ES-I3 (cell line): ENCODE results near the gene IL16.
"Not testable (repeated sequence)": the region's sequence is repeated elsewhere in the genome, so short reads cannot be mapped to it uniquely, and the experiment has no call there.

Experiments used
- H3K36me3 ChIP-seq: 2 replicates; pipeline ENCODE4 v1.6.1; 2013; ENCODE audit warnings: mild to moderate bottlenecking, low read length, control low read depth, moderate library complexity; ENCODE audit not compliant: insufficient read depth
- H3K4me1 ChIP-seq: 2 replicates; pipeline ENCODE4 v1.6.1; 2013; ENCODE audit warnings: mild to moderate bottlenecking, control low read depth, low read length; ENCODE audit not compliant: insufficient read depth
- H3K9ac ChIP-seq: 2 replicates; pipeline ENCODE4 v1.6.1; 2013; ENCODE audit warnings: low read depth, mild to moderate bottlenecking, low read length, moderate library complexity
- H3K9me3 ChIP-seq: 2 replicates; pipeline ENCODE4 v1.6.1; 2013; ENCODE audit warnings: mild to moderate bottlenecking, low read length, moderate library complexity; ENCODE audit not compliant: control insufficient read depth, insufficient read depth

IL16 gene

GRCh38 chr15:81183439-81183775 lies 13.3 kb upstream of the IL16 start:
- no peaks in the 10 kb centered on the region for H3K9me3 ChIP-seq

GRCh38 chr15:81184188-81184587 lies 12.5 kb upstream of the IL16 start:
- Histone ChIP-seq H3K9ac (no peak overlapping the region), H3K9me3 (no peaks in the 10 kb centered on the region), H3K36me3 (no peaks in the 10 kb centered on the region), H3K4me1 (no peaks in the 10 kb centered on the region)

More at GRCh38 chr15:81183439-81183775, 13.3 kb upstream of the IL16 start:
- Histone ChIP-seq H3K36me3 (no peaks in the 10 kb centered on the region), H3K9ac (no peak overlapping the region), H3K4me1 (no peaks in the 10 kb centered on the region)

- H3K4me1 ChIP-seq, result no peaks in the 10 kb centered on the region
- H3K36me3 ChIP-seq, result no peaks in the 10 kb centered on the region
- H3K9ac ChIP-seq, result no peak overlapping the region
- no peaks in the 10 kb centered on the region for H3K9me3 ChIP-seq
Measured at GRCh38 chr15:81185631-81186295, 10.9 kb upstream of the IL16 start.

- Histone ChIP-seq H3K9ac (no peak overlapping the region), H3K4me1 (no peaks in the 10 kb centered on the region), H3K9me3 (no peaks in the 10 kb centered on the region), H3K36me3 (no peaks in the 10 kb centered on the region)
Measured at GRCh38 chr15:81188354-81188753, 8.3 kb upstream of the IL16 start.

- Histone ChIP-seq H3K36me3 (no peaks in the 10 kb centered on the region), H3K4me1 (no peaks in the 10 kb centered on the region), H3K9ac (no peak overlapping the region), H3K9me3 (no peaks in the 10 kb centered on the region)
Measured at GRCh38 chr15:81189583-81190283, 6.9 kb upstream of the IL16 start.

- no peaks in the 10 kb centered on the region for H3K4me1 ChIP-seq
- no peaks in the 10 kb centered on the region for H3K9me3 ChIP-seq
- H3K9ac ChIP-seq, result no peak overlapping the region
- no peaks in the 10 kb centered on the region for H3K36me3 ChIP-seq
Measured at GRCh38 chr15:81190922-81191507, 5.7 kb upstream of the IL16 start.

GRCh38 chr15:81191701-81192100 lies 5.0 kb upstream of the IL16 start:
- H3K36me3 ChIP-seq, result no peaks in the 10 kb centered on the region
- no peaks in the 10 kb centered on the region for H3K4me1 ChIP-seq
- H3K9me3 ChIP-seq, result no peaks in the 10 kb centered on the region
- no peak overlapping the region for H3K9ac ChIP-seq

GRCh38 chr15:81194723-81195122 lies 2.0 kb upstream of the IL16 start:
- Histone ChIP-seq H3K36me3 (no peaks in the 10 kb centered on the region), H3K9me3 (no peaks in the 10 kb centered on the region), H3K4me1 (no peaks in the 10 kb centered on the region), H3K9ac (no peak overlapping the region)

GRCh38 chr15:81195339-81195864 lies 1.3 kb upstream of the IL16 start:
- H3K4me1 ChIP-seq, result no peaks in the 10 kb centered on the region
- no peaks in the 10 kb centered on the region for H3K9me3 ChIP-seq
- H3K36me3 ChIP-seq, result no peaks in the 10 kb centered on the region
- no peak overlapping the region for H3K9ac ChIP-seq

GRCh38 chr15:81197255-81197630 lies 564 bp downstream of the IL16 start:
- Histone ChIP-seq H3K9me3 (no peaks in the 10 kb centered on the region), H3K36me3 (no peaks in the 10 kb centered on the region), H3K9ac (no peak overlapping the region), H3K4me1 (no peaks in the 10 kb centered on the region)

- H3K36me3 ChIP-seq, result no peaks in the 10 kb centered on the region
- H3K9me3 ChIP-seq, result no peaks in the 10 kb centered on the region
- H3K9ac ChIP-seq, result no peak overlapping the region
- no peaks in the 10 kb centered on the region for H3K4me1 ChIP-seq
Measured at GRCh38 chr15:81197688-81198281, 1.1 kb downstream of the IL16 start.

- no peaks in the 10 kb centered on the region for H3K9me3 ChIP-seq
- no peak overlapping the region for H3K9ac ChIP-seq
- H3K36me3 ChIP-seq, result no peaks in the 10 kb centered on the region
- no peaks in the 10 kb centered on the region for H3K4me1 ChIP-seq
Measured at GRCh38 chr15:81199031-81199779, 2.5 kb downstream of the IL16 start.

- Histone ChIP-seq H3K9me3 (no peaks in the 10 kb centered on the region), H3K36me3 (no peaks in the 10 kb centered on the region), H3K9ac (no peak overlapping the region), H3K4me1 (no peaks in the 10 kb centered on the region)
Measured at GRCh38 chr15:81206018-81206417, 9.3 kb downstream of the IL16 start.

- not testable (repeated sequence) for H3K9me3 ChIP-seq, H3K4me1 ChIP-seq, H3K9ac ChIP-seq, H3K36me3 ChIP-seq
Measured at GRCh38 chr15:81207987-81208386, 11.3 kb downstream of the IL16 start.
